Gastroesophageal sphincter (tissue), 4 donors: Measurements from ENCODE around the gene CAPG. TPM values are rescaled to one million over a fixed set of nuclear protein-coding genes. Genes with fewer than 3 reads are reported as not detected.

Experiments used
- ATAC-seq: fragments of 150-250 bp; one replicate; pipeline ENCODE4 v1.9.1; 2016; ENCODE audit warnings: mild to moderate bottlenecking, moderate library complexity
- H3K27ac ChIP-seq, 4 donors: fragments of 200-600 bp; sonication (generic) in 3 of 4; 1 replicate in 3 of 4; 2 replicates in 1 of 4; pipeline ENCODE4 v1.5.1; 2016 to 2019
- H3K27me3 ChIP-seq: fragments of 200-600 bp; sonication (generic); one replicate; pipeline ENCODE4 v1.5.1; 2019
- H3K36me3 ChIP-seq, 2 donors: fragments of 200-600 bp; sonication (generic); one replicate each; pipeline ENCODE4 v1.5.1; 2019; ENCODE audit warnings: control low read depth in 1 of 2
- H3K4me1 ChIP-seq, 3 donors: fragments of 200-600 bp; sonication (generic); 1 replicate in 2 of 3; 2 replicates in 1 of 3; pipeline ENCODE4 v1.5.1; 2016 to 2019; ENCODE audit warnings: control low read depth in 2 of 3
- H3K4me3 ChIP-seq, 2 donors: fragments of 200-600 bp; sonication (generic); one replicate each; pipeline ENCODE4 v1.5.1; 2019; ENCODE audit warnings: mild to moderate bottlenecking in 1 of 2, moderate library complexity in 1 of 2
- H3K9me3 ChIP-seq, 3 donors: fragments of 200-600 bp; sonication (generic); one replicate each; pipeline ENCODE4 v1.5.1; 2017 to 2019; ENCODE audit warnings: control low read depth in 2 of 3
- EP300 ChIP-seq: sonication (generic); formaldehyde crosslinking; IDR thresholded peaks from one replicate; pipeline ENCODE4 v1.6.1; 2017; ENCODE audit warnings: antibody characterized with exemption, mild to moderate bottlenecking
- POLR2A ChIP-seq, 2 donors: fragments of 450-650 bp; IDR thresholded peaks; one replicate each; pipeline ENCODE4 v1.6.1; 2017; ENCODE audit warnings: antibody characterized with exemption in 2 of 2, mild to moderate bottlenecking in 2 of 2, moderate library complexity in 1 of 2
- POLR2AphosphoS5 ChIP-seq: sonication (generic); formaldehyde crosslinking; IDR thresholded peaks from one replicate; pipeline ENCODE4 v1.6.1; 2017; ENCODE audit warnings: antibody characterized with exemption
- WGBS, 2 donors: methylation state at CpG; one replicate each; pipeline ENCODE4 v1.1.5; 2018; ENCODE audit warnings: low coverage in 1 of 2; 5-methylcytosine and 5-hydroxymethylcytosine counted together
- total RNA-seq, 4 donors: library from RNA; depleted of rRNA; stranded (reverse); fragments of >200 nt; gene quantifications; one replicate each; pipeline ENCODE4 v1.1.0, GENCODE V29; 2016
- TF ChIP-seq, protein P1 (sequence below), 4 experiments: fragments of 200-600 bp in 2 of 4; fragments of 450-650 bp in 2 of 4; sonication (generic) in 1 of 4; IDR thresholded peaks; one replicate each; pipeline ENCODE4 v1.5.1; 2017 to 2019; ENCODE audit warnings: antibody characterized with exemption in 4 of 4, mild to moderate bottlenecking in 2 of 4, moderate library complexity in 2 of 4

The CAPG gene
- total RNA-seq, 4 donors from 2014 or later = 42.2 to 69.2 (median 60.2) TPM

DNA sequence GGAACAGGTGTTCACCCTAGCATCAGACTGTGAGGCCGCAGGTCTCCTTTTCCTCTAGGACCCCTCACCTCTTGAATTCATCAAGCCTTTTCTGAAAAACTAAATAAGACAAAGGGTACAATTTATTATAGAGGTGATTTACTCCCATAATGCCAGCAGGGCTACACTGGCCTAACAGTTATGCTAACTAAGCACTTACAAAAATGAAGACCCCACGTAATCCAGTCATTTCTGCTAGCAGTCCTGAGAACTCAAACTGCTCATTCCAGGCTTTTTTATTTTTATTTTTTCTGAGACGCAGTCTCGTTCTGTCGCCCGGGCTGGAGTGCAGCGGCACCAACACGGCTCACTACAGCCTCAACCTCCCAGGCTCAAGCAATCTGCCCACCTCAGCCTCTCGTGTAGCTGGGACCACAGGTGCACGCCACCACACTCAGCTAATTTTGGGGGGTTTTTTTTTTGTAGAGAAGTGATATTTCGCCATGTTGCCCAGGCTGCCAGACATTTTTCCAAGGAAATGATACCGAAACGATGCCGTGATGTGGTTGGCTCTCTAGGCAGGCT is 14.2 kb downstream of the CAPG start:
- Histone ChIP-seq H3K9me3 (no peaks in the 10 kb centered on the region), H3K4me1 (peaks cover 0 to 38% (median 0%) of the 10 kb centered on the region in 3 donors), H3K4me3 (peak overlapping the region in 1 of 2 donors; percentile 15), H3K27ac (peak overlapping the region in 3 of 4 donors; percentile 53 to 77 (median 59)), H3K36me3 (peaks cover 0 to 54% of the 10 kb centered on the region in 2 donors), H3K27me3 (no peaks in the 10 kb centered on the region)
- 89 to 96% methylated on average over 5 to 11 of the region's 14 CpGs for WGBS, 2 donors
- ATAC-seq = no peak
- TF ChIP-seq, protein P1, sequence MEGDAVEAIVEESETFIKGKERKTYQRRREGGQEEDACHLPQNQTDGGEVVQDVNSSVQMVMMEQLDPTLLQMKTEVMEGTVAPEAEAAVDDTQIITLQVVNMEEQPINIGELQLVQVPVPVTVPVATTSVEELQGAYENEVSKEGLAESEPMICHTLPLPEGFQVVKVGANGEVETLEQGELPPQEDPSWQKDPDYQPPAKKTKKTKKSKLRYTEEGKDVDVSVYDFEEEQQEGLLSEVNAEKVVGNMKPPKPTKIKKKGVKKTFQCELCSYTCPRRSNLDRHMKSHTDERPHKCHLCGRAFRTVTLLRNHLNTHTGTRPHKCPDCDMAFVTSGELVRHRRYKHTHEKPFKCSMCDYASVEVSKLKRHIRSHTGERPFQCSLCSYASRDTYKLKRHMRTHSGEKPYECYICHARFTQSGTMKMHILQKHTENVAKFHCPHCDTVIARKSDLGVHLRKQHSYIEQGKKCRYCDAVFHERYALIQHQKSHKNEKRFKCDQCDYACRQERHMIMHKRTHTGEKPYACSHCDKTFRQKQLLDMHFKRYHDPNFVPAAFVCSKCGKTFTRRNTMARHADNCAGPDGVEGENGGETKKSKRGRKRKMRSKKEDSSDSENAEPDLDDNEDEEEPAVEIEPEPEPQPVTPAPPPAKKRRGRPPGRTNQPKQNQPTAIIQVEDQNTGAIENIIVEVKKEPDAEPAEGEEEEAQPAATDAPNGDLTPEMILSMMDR (IDR thresholded peaks at IDR 0.05) = no peak
- no peak for TF ChIP-seq POLR2A (IDR thresholded peaks at IDR 0.05)
- TF ChIP-seq EP300 = no peak
- no peak for TF ChIP-seq POLR2AphosphoS5

DNA sequence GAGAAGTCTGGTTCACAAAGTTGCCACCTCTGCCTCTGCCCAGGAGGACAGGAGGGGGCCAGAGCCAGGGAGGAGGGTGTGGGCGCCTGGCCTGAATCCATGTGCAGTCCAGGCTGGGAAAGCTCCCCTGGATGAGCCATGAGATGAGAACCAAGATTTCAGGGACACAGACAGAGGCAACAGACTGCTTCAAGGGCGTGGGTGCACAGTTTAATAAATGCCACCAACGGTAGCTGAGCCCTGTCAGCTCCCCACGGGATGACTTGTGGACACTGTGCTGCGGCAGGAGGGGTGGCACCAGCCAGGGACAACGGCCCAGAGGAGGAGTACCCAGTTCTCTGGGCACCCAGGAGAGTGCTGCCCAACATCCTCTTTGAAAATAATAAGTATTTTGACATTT is 15.2 kb downstream of the CAPG start:
- Histone ChIP-seq H3K9me3 (no peaks in the 10 kb centered on the region), H3K36me3 (peaks cover 0 to 54% of the 10 kb centered on the region in 2 donors), H3K27ac (no peak overlapping the region), H3K27me3 (no peaks in the 10 kb centered on the region), H3K4me1 (peaks cover 0 to 33% (median 0%) of the 10 kb centered on the region in 3 donors), H3K4me3 (no peak overlapping the region)
- WGBS, 2 donors = 85% methylated on average over 4 of the region's 6 CpGs; no CpG with 5 or more reads in 1 of the 2 donors
- ATAC-seq = no peak
- TF ChIP-seq, protein P1 (IDR thresholded peaks at IDR 0.05) = no peak
- TF ChIP-seq POLR2A (IDR thresholded peaks at IDR 0.05) (no peak), EP300 (no peak), POLR2AphosphoS5 (no peak)

DNA sequence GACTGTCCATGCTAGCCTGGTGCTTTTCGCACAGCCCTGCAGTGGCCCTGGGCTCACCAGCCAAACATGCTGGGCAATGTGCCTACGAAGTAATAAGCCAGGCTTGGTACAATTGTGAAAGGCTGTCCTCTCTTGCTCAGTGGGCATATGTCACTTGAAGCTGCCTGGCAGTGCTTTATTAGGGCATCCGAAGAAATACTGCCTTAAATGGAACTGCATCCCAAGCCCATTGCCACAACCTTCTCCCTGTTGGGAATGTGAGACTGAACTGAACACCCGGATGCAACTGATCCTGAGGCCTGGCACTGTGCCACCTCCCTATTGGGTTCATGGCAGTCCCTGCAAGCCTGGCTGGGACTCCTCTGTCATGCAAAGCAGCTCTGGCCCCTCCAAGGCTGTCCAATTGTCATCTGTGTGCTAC is 15.9 kb downstream of the CAPG start:
- peaks cover 0 to 58% of the 10 kb centered on the region in 2 donors for H3K36me3 ChIP-seq
- H3K9me3 ChIP-seq = no peaks in the 10 kb centered on the region
- ATAC-seq = peak; percentile 26
- TF ChIP-seq EP300 (no peak), POLR2AphosphoS5 (no peak), POLR2A (IDR thresholded peaks at IDR 0.05) (no peak)
- TF ChIP-seq, protein P1 (IDR thresholded peaks at IDR 0.05) = no peak
- peaks cover 0 to 33% (median 0%) of the 10 kb centered on the region in 3 donors for H3K4me1 ChIP-seq
- no peak overlapping the region for H3K4me3 ChIP-seq
- H3K27ac ChIP-seq = no peak overlapping the region
- H3K27me3 ChIP-seq = no peaks in the 10 kb centered on the region
- 61% methylated on average over 2 of the region's 4 CpGs; no CpG with 5 or more reads in 1 of the 2 donors for WGBS, 2 donors

DNA sequence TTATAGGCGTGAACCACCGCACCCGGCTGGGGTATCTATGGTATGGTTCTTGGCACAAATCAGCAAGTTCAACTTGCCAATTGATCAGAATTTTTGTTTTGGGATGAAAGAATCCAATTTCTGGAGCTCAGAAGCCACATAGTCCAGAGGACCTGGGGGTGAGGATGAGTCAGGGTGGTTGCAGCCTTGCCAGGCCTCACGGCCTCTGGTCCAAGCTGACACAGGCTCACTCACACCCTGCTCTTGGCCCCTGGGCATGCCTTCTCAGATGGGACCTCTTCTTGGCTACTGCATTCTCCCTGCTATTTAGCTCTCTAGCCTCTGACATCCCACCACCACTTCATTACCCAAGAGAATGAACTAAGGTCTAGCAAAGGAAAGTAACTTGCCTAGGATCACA is 16.3 kb downstream of the CAPG start:
- no peak for ATAC-seq
- peaks cover 0 to 33% (median 0%) of the 10 kb centered on the region in 3 donors for H3K4me1 ChIP-seq
- H3K36me3 ChIP-seq = peaks cover 0 to 58% of the 10 kb centered on the region in 2 donors
- 33% methylated on average over 1 of the region's 4 CpGs; no CpG with 5 or more reads in 1 of the 2 donors for WGBS, 2 donors
- no peak overlapping the region for H3K4me3 ChIP-seq
- TF ChIP-seq, protein P1 (IDR thresholded peaks at IDR 0.05) = no peak
- TF ChIP-seq POLR2A (IDR thresholded peaks at IDR 0.05) = no peak
- no peak for TF ChIP-seq EP300
- no peak for TF ChIP-seq POLR2AphosphoS5
- H3K27me3 ChIP-seq = no peaks in the 10 kb centered on the region
- no peaks in the 10 kb centered on the region for H3K9me3 ChIP-seq
- no peak overlapping the region for H3K27ac ChIP-seq
